ENCODE data around the gene TAF5L.

TAF5L gene

GRCh38 chr1:229653420-229653819 lies 27.5 kb upstream of the TAF5L start:
- peaks cover 98% of the 10 kb centered on the region for H3K36me3 Mint-ChIP-seq (ENCODE audit: low read depth)
- H3K4me3 Mint-ChIP-seq, result no peak overlapping the region
- H3K27ac Mint-ChIP-seq, result peak overlapping the region; percentile 34
- H3K9me3 Mint-ChIP-seq, result no peaks in the 10 kb centered on the region
- DNase-seq, result no peak
- H3K4me1 Mint-ChIP-seq (ENCODE audit: low read depth), result peaks cover 15% of the 10 kb centered on the region
- no peaks in the 10 kb centered on the region for H3K27me3 Mint-ChIP-seq

- DNase-seq, result no peak
- Mint-ChIP-seq H3K4me1 (ENCODE audit: low read depth) (no peaks in the 10 kb centered on the region), H3K4me3 (no peak overlapping the region), H3K27ac (no peak overlapping the region), H3K36me3 (ENCODE audit: low read depth) (peaks cover 98% of the 10 kb centered on the region), H3K9me3 (no peaks in the 10 kb centered on the region), H3K27me3 (no peaks in the 10 kb centered on the region)
Observed at GRCh38 chr1:229651546-229651945, 25.6 kb upstream of the TAF5L start.

- no peaks in the 10 kb centered on the region for H3K9me3 Mint-ChIP-seq
- peaks cover 97% of the 10 kb centered on the region for H3K36me3 Mint-ChIP-seq (ENCODE audit: low read depth)
- DNase-seq, result no peak
Observed at GRCh38 chr1:229650045-229650444, 24.1 kb upstream of the TAF5L start.

GRCh38 chr1:229648406-229648805 lies 22.5 kb upstream of the TAF5L start:
- no peaks in the 10 kb centered on the region for H3K27me3 Mint-ChIP-seq
- DNase-seq, result no peak
- no peaks in the 10 kb centered on the region for H3K9me3 Mint-ChIP-seq
- H3K4me3 Mint-ChIP-seq, result no peak overlapping the region
- H3K4me1 Mint-ChIP-seq (ENCODE audit: low read depth), result no peaks in the 10 kb centered on the region
- no peak overlapping the region for H3K27ac Mint-ChIP-seq
- peaks cover 97% of the 10 kb centered on the region for H3K36me3 Mint-ChIP-seq (ENCODE audit: low read depth)

More at GRCh38 chr1:229650045-229650444, 24.1 kb upstream of the TAF5L start:
- no peak overlapping the region for H3K4me3 Mint-ChIP-seq
- H3K4me1 Mint-ChIP-seq (ENCODE audit: low read depth), result no peaks in the 10 kb centered on the region
- no peak overlapping the region for H3K27ac Mint-ChIP-seq
- H3K27me3 Mint-ChIP-seq, result no peaks in the 10 kb centered on the region

- no peaks in the 10 kb centered on the region for H3K9me3 Mint-ChIP-seq
- no peak overlapping the region for H3K4me3 Mint-ChIP-seq
- H3K36me3 Mint-ChIP-seq (ENCODE audit: low read depth), result peaks cover 98% of the 10 kb centered on the region
- H3K27me3 Mint-ChIP-seq, result no peaks in the 10 kb centered on the region
- H3K4me1 Mint-ChIP-seq (ENCODE audit: low read depth), result peaks cover 6% of the 10 kb centered on the region
- H3K27ac Mint-ChIP-seq, result no peak overlapping the region
- DNase-seq, result no peak
Observed at GRCh38 chr1:229645324-229645993, 19.5 kb upstream of the TAF5L start.

GRCh38 chr1:229643996-229644745 lies 18.2 kb upstream of the TAF5L start:
- H3K9me3 Mint-ChIP-seq, result no peaks in the 10 kb centered on the region
- no peak for DNase-seq
- peaks cover 6% of the 10 kb centered on the region for H3K4me1 Mint-ChIP-seq (ENCODE audit: low read depth)
- H3K27me3 Mint-ChIP-seq, result no peaks in the 10 kb centered on the region
- no peak overlapping the region for H3K4me3 Mint-ChIP-seq
- peaks cover 97% of the 10 kb centered on the region for H3K36me3 Mint-ChIP-seq (ENCODE audit: low read depth)
- H3K27ac Mint-ChIP-seq, result no peak overlapping the region

- Mint-ChIP-seq H3K27ac (no peak overlapping the region), H3K4me1 (ENCODE audit: low read depth) (peaks cover 13% of the 10 kb centered on the region), H3K9me3 (no peaks in the 10 kb centered on the region), H3K36me3 (ENCODE audit: low read depth) (peaks cover 96% of the 10 kb centered on the region), H3K4me3 (no peak overlapping the region), H3K27me3 (no peaks in the 10 kb centered on the region)
- DNase-seq, result no peak
Observed at GRCh38 chr1:229642970-229643369, 17.0 kb upstream of the TAF5L start.

GRCh38 chr1:229642376-229642775 lies 16.5 kb upstream of the TAF5L start:
- no peaks in the 10 kb centered on the region for H3K27me3 Mint-ChIP-seq
- no peak overlapping the region for H3K4me3 Mint-ChIP-seq
- DNase-seq, result no peak

GRCh38 chr1:229641306-229641705 lies 15.4 kb upstream of the TAF5L start:
- Mint-ChIP-seq H3K36me3 (ENCODE audit: low read depth) (peaks cover 96% of the 10 kb centered on the region), H3K9me3 (no peaks in the 10 kb centered on the region), H3K4me1 (ENCODE audit: low read depth) (peaks cover 18% of the 10 kb centered on the region), H3K27me3 (no peaks in the 10 kb centered on the region), H3K27ac (no peak overlapping the region), H3K4me3 (no peak overlapping the region)
- no peak for DNase-seq

More at GRCh38 chr1:229642376-229642775, 16.5 kb upstream of the TAF5L start:
- peaks cover 96% of the 10 kb centered on the region for H3K36me3 Mint-ChIP-seq (ENCODE audit: low read depth)
- H3K4me1 Mint-ChIP-seq (ENCODE audit: low read depth), result peaks cover 16% of the 10 kb centered on the region
- H3K27ac Mint-ChIP-seq, result peak overlapping the region; percentile 6
- H3K9me3 Mint-ChIP-seq, result no peaks in the 10 kb centered on the region

GRCh38 chr1:229640455-229640854 lies 14.5 kb upstream of the TAF5L start:
- H3K4me1 Mint-ChIP-seq (ENCODE audit: low read depth), result peaks cover 18% of the 10 kb centered on the region
- no peak overlapping the region for H3K4me3 Mint-ChIP-seq
- H3K27ac Mint-ChIP-seq, result no peak overlapping the region
- no peaks in the 10 kb centered on the region for H3K9me3 Mint-ChIP-seq
- peaks cover 97% of the 10 kb centered on the region for H3K36me3 Mint-ChIP-seq (ENCODE audit: low read depth)
- DNase-seq, result no peak
- H3K27me3 Mint-ChIP-seq, result no peaks in the 10 kb centered on the region

- peaks cover 18% of the 10 kb centered on the region for H3K4me1 Mint-ChIP-seq (ENCODE audit: low read depth)
- DNase-seq, result no peak
- no peaks in the 10 kb centered on the region for H3K9me3 Mint-ChIP-seq
- no peak overlapping the region for H3K27ac Mint-ChIP-seq
- H3K27me3 Mint-ChIP-seq, result no peaks in the 10 kb centered on the region
- peaks cover 94% of the 10 kb centered on the region for H3K36me3 Mint-ChIP-seq (ENCODE audit: low read depth)
- H3K4me3 Mint-ChIP-seq, result no peak overlapping the region
Observed at GRCh38 chr1:229637746-229638145, 11.8 kb upstream of the TAF5L start.

GRCh38 chr1:229636042-229636441 lies 10.1 kb upstream of the TAF5L start:
- Mint-ChIP-seq H3K4me3 (no peak overlapping the region), H3K4me1 (ENCODE audit: low read depth) (peaks cover 21% of the 10 kb centered on the region), H3K27me3 (no peaks in the 10 kb centered on the region), H3K27ac (no peak overlapping the region), H3K36me3 (ENCODE audit: low read depth) (peaks cover 94% of the 10 kb centered on the region), H3K9me3 (no peaks in the 10 kb centered on the region)
- no peak for DNase-seq

- Mint-ChIP-seq H3K27ac (no peak overlapping the region), H3K27me3 (no peaks in the 10 kb centered on the region), H3K9me3 (no peaks in the 10 kb centered on the region), H3K36me3 (ENCODE audit: low read depth) (peaks cover 91% of the 10 kb centered on the region), H3K4me3 (no peak overlapping the region), H3K4me1 (ENCODE audit: low read depth) (peaks cover 40% of the 10 kb centered on the region)
- DNase-seq, result no peak
Observed at GRCh38 chr1:229631966-229632365, 6.0 kb upstream of the TAF5L start.

GRCh38 chr1:229631148-229631547 lies 5.2 kb upstream of the TAF5L start:
- Mint-ChIP-seq H3K27me3 (no peaks in the 10 kb centered on the region), H3K4me1 (ENCODE audit: low read depth) (peaks cover 40% of the 10 kb centered on the region), H3K4me3 (no peak overlapping the region), H3K9me3 (no peaks in the 10 kb centered on the region), H3K36me3 (ENCODE audit: low read depth) (peaks cover 89% of the 10 kb centered on the region), H3K27ac (peak overlapping the region; percentile 45)
- DNase-seq, result no peak

- peaks cover 78% of the 10 kb centered on the region for H3K36me3 Mint-ChIP-seq (ENCODE audit: low read depth)
- no peaks in the 10 kb centered on the region for H3K9me3 Mint-ChIP-seq
- H3K4me3 Mint-ChIP-seq, result no peak overlapping the region
- DNase-seq, result no peak
- peak overlapping the region; percentile 50 for H3K27ac Mint-ChIP-seq
- H3K4me1 Mint-ChIP-seq (ENCODE audit: low read depth), result peaks cover 49% of the 10 kb centered on the region
- no peaks in the 10 kb centered on the region for H3K27me3 Mint-ChIP-seq
Observed at GRCh38 chr1:229629261-229629660, 3.3 kb upstream of the TAF5L start.

Data from activated T-cell treated with anti-CD3 and anti-CD28 coated beads, Interleukin-2, amount 50 U/mL, for 24 hours (primary cell).